HG02885 (cell line): ENCODE data around the gene NFKBIE.
"Not testable (repeated sequence)": the region's sequence is repeated elsewhere in the genome, so short reads cannot be mapped to it uniquely, and the experiment has no call there.

Experiments used
- ATAC-seq: cut with Tn5 transposase; IDR thresholded peaks from one replicate; pipeline ENCODE4 v1.9.1; 2021; ENCODE audit warnings: mild to moderate bottlenecking; ENCODE audit not compliant: unreplicated experiment, poor library complexity

NFKBIE gene

GRCh38 chr6:44247338-44248302 lies 17.7 kb downstream of the NFKBIE start:
- ATAC-seq: peak; percentile 28

DNA sequence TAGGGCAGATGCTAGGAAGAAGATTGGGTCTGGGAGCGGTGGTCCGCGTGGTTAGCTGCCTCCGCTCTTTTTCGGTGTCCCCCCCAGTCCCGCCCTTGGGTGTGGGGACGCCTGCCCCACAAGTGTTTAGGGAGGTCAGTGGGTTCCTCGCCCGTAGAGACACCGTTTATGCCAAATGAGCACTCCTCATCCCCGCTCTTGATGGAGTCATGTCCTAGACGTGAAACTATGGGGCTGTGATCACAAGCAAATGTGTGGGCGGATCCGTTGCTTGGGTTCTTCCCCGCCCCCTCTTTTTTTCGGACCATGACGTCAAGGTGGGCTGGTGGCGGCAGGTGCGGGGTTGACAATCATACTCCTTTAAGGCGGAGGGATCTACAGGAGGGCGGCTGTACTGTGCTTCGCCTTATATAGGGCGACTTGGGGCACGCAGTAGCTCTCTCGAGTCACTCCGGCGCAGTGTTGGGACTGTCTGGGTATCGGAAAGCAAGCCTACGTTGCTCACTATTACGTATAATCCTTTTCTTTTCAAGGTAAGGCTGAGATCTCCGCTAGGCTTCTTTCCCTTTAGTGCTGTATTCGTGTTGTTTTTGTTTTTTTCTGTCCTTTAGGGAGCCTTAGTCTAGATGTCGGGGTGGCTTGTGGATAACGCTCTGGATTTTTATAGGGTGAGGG lies 18.6 kb downstream of the NFKBIE start, which contains the start of gene HSP90AB1:
HSP90AB1 (plus strand) TSS at position 439 of the 675 bp plus-strand sequence. CDS start 1,529 bp downstream, outside the sequence.
- peak; percentile 66 for ATAC-seq

GRCh38 chr6:44245912-44246662 lies 19.3 kb downstream of the NFKBIE start:
- peak; percentile 62 for ATAC-seq

DNA sequence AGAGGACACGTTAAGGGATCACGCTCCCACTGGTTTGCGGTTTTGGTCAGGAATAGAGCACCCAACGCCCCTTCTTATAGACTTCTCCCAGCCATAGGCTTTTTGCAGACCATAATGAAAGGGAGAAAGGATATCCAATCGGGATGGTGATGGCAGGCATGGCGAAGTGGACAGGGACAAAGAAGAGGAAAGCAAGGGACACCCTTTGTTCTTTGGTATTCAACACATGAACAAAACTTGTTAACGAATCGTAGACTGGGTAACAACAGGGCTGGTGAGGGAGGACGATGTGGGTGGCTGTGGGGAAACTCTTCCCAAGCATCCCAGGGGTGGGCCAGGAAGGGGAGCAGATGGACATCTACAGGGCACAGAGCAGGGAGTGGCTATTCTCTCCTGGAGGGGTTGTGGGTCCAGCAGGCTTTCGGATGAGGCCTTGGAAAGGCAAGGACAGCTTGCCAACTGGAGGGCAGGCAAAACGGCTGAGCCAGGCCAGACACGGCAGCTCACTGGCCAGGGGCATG lies 19.9 kb downstream of the NFKBIE start:
- ATAC-seq: no peak

DNA sequence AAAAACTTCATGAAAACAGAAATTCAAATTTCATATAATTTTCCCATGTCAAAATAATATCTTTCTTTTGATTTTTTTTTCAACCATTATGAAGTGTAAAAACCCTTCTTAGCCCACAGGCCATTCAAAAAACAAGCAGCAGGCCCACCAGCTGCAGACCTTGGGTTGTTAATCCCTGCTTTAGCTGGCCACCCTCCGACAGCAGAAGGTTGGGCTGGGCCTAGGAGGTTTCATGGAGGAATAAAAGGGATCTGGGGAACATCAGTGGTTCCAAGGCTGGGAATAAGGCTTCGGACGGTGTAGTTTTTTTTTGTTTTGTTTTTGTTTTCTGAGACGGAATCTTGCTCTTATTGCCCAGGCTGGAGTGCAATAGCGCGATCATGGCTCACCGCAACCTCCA lies 22.0 kb downstream of the NFKBIE start:
- no peak for ATAC-seq

GRCh38 chr6:44238687-44239350 lies 26.5 kb downstream of the NFKBIE start:
- ATAC-seq: no peak

GRCh38 chr6:44237813-44238433 lies 27.4 kb downstream of the NFKBIE start:
- ATAC-seq: peak; percentile 88

DNA sequence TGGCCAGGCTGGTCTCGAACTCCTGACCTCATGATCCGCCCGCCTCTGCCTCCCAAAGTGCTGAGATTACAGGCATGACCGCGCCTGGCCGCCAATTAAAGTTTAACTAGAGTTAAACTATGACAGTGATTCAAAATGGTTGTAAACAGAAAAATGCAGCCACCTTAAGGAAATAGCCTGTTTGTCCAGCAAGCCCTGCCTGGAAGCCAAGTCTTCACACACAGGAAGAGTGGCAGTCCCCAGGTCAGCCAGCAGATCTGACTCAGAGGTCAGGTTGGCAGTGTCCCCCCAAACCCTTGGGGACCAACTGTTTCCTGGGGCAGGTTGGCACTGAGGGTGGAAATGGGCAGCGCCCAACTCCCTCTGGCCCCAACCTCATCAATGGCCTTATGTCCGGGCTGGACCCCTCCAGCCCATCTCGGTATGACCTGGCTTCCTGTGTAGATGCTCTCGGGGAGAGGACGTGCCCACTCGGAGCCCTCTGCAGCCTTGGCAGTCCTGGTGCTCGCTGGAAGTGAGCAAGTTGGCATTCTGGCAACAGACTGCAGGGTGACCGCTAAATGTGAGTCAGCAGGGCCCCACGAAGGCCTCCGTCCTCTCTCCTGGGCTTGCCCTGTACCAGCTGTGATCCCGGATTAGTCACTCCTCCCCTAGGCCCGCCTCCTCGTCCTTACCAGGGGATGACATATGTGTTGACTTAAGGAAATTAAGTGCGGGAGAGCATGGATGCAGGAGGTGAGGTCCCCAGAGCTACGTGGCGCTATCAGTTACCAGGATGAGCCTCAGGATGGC lies 28.1 kb downstream of the NFKBIE start:
- peak; percentile 59 for ATAC-seq

GRCh38 chr6:44235891-44236516 lies 29.3 kb downstream of the NFKBIE start:
- ATAC-seq: no peak

DNA sequence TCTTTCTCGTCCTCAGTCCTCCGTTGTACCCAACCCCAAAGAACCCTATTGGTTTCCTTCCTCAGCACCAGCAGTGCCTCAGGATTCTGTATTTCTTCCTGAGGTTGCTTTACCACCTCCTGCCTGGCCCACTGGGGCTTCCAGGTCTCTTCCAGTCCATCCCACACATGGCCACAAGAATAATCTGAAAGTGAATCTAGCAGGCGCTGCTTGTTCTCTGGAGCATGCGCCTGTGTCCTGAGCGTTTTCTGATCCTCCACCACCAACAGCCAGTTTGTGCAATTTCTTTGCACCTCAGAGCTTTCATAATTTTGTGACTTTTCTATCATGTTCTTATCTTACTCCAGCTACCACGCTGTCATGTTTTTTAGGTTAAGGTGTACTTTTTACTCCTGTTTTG lies 30.1 kb downstream of the NFKBIE start:
- ATAC-seq: no peak

GRCh38 chr6:44234101-44235025 lies 31.0 kb downstream of the NFKBIE start:
- no peak for ATAC-seq

DNA sequence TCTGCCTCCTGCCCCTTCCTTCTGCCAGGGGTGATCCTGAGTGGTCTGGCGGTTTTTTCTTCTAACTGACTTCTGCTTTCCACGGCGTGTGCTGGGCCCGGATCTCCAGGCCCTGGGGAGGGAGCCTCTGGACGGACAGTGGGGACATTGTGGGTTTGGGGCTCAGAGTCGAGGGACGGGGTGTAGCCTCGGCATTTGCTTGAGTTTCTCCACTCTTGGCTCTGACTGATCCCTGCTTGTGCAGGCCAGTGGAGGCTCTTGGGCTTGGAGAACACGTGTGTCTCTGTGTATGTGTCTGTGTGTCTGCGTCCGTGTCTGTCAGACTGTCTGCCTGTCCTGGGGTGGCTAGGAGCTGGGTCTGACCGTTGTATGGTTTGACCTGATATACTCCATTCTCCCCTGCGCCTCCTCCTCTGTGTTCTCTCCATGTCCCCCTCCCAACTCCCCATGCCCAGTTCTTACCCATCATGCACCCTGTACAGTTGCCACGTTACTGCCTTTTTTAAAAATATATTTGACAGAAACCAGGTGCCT lies 31.7 kb downstream of the NFKBIE start:
- no peak for ATAC-seq

DNA sequence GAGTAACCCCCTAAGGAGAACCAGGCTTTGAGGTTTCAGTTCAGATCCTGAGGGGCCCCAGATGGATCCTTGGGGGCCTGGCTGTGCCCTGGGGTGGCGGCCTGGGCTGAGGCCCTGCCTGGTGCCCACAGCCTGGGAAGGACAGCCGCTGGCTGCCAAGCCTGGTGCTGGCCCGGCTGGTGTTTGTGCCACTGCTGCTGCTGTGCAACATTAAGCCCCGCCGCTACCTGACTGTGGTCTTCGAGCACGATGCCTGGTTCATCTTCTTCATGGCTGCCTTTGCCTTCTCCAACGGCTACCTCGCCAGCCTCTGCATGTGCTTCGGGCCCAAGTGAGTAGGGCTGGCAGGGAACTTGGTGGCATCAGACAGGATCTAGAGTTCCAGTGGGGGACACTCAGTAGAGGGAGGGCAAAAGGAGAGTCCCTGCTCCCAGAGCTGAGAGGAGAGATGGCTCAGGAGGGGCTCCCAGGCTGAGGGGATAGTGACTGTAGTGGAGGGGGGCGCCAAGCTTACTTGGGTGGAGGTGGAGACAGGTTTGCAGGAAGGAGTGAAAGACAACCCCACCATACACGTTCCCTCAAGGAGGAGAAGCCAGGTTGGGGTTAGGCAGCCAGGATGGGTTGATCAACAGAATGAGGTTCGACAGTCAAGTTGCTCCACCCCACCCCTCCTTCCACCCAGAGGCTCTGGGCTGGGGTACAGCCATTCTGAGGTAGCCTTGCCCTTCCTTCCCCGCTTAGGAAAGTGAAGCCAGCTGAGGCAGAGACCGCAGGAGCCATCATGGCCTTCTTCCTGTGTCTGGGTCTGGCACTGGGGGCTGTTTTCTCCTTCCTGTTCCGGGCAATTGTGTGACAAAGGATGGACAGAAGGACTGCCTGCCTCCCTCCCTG lies 32.4 kb downstream of the NFKBIE start:
- ATAC-seq: no peak

GRCh38 chr6:44231426-44231825 lies 33.9 kb downstream of the NFKBIE start:
- not testable (repeated sequence) for ATAC-seq

DNA sequence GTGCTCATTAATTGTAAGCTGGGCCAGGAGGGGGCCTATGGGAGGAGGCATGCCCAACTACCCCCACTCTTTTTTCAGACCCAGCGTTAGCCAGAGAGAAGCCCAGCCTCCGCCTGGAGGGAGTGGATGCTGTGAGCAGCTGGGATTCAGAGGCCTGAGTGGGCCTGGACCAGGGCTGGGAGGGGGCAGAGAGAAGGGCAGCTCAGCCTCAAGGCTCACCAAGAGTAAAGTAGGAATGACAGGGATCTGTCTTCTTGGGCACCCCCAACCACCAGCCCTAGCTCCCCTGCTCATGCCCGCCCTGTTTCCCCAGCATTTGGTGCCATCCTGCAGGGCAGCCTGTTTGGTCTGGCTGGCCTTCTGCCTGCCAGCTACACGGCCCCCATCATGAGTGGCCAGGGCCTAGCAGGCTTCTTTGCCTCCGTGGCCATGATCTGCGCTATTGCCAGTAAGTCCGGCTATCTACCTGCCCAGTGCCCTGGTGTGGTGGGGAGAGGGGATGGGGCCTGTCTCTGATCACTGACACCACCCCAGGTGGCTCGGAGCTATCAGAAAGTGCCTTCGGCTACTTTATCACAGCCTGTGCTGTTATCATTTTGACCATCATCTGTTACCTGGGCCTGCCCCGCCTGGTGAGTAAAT lies 35.2 kb downstream of the NFKBIE start:
- no peak for ATAC-seq
